ENCODE measurements around the gene PGPEP1. TPM values are rescaled to one million over a fixed set of nuclear protein-coding genes. Genes with fewer than 3 reads are reported as not detected.

The PGPEP1 gene
- polyA plus RNA-seq, 4 donors, result 29.1 to 77.9 (median 38.6) TPM

DNA sequence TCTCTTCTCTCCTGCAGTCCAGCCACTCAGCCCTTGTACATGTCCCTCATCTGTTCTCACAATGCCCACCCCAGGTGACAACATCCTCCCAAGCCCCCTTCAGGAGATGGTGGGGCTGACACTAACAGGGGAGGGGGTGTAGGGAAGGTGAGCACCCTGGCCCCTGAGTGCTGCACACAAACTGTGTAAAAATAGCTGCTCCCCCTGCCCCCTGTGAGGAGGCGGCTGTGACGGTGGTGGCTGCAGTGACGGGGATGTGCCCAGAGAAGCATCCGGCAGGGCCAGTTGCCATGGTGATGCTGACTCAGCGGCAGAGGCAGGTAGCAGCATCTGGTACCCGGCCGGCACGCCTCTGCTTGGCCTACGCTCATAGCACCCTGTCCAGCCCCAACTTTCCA lies 45.9 kb upstream of the PGPEP1 start:
- DNase-seq (peak in 1 of 2 donors; percentile 65), FAIRE-seq (no peak)
- Histone ChIP-seq H3K9me3 (ENCODE audit: control insufficient read depth in 2 of 2, insufficient read depth in 1 of 2, low read depth in 1 of 2, low read length in 1 of 2) (no peaks in the 10 kb centered on the region), H3K4me1 (ENCODE audit: control insufficient read depth in 3 of 3, insufficient read depth in 2 of 3, low read depth in 1 of 3, low read length in 2 of 3) (peaks cover 0 to 33% (median 0%) of the 10 kb centered on the region in 3 donors), H3K27ac (ENCODE audit: low read depth in 1 of 3, low read length in 2 of 3) (peak overlapping the region in 2 of 3 donors; percentile 94 to 99), H3K27me3 (ENCODE audit: control insufficient read depth in 3 of 3, insufficient read depth in 3 of 3, low read length in 3 of 3) (peaks cover 0 to 10% (median 0%) of the 10 kb centered on the region in 3 donors), H3K4me3 (ENCODE audit: low read depth in 1 of 3, low read length in 3 of 3) (no peak overlapping the region), H3K36me3 (ENCODE audit: control insufficient read depth in 3 of 3, insufficient read depth in 2 of 3, low read depth in 1 of 3, low read length in 3 of 3) (no peaks in the 10 kb centered on the region)
- 31 to 40% (median 37%) methylated on average over 9 of the region's 9 CpGs for WGBS, 3 donors

DNA sequence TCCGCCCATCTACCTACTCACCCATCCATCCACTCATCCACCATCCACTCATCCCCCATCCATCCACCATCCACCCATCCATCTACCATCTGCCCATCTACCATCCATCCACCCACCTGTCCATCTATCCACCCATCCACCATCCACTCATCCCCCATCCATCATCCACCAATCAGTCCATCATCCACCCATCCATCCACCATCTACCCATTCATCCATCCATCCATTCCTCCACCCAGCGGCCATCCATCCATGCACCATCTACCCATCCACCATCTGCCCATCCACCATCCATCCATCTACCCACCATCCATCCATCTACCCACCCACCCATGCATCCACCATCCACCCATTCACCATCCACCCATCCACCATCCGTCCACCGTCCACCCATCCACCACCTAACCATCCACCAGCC lies 45.4 kb upstream of the PGPEP1 start:
- H3K4me3 ChIP-seq (ENCODE audit: low read depth in 1 of 3, low read length in 3 of 3), result no peak overlapping the region
- no peaks in the 10 kb centered on the region for H3K9me3 ChIP-seq (ENCODE audit: control insufficient read depth in 2 of 2, insufficient read depth in 1 of 2, low read depth in 1 of 2, low read length in 1 of 2)
- no peaks in the 10 kb centered on the region for H3K36me3 ChIP-seq (ENCODE audit: control insufficient read depth in 3 of 3, insufficient read depth in 2 of 3, low read depth in 1 of 3, low read length in 3 of 3)
- H3K27ac ChIP-seq (ENCODE audit: low read depth in 1 of 3, low read length in 2 of 3), result no peak overlapping the region
- peaks cover 0 to 10% (median 0%) of the 10 kb centered on the region in 3 donors for H3K27me3 ChIP-seq (ENCODE audit: control insufficient read depth in 3 of 3, insufficient read depth in 3 of 3, low read length in 3 of 3)
- 81 to 98% (median 97%) methylated on average over 4 of the region's 4 CpGs for WGBS, 3 donors
- DNase-seq, result no peak
- no peak for FAIRE-seq
- peaks cover 0 to 33% (median 0%) of the 10 kb centered on the region in 3 donors for H3K4me1 ChIP-seq (ENCODE audit: control insufficient read depth in 3 of 3, insufficient read depth in 2 of 3, low read depth in 1 of 3, low read length in 2 of 3)

DNA sequence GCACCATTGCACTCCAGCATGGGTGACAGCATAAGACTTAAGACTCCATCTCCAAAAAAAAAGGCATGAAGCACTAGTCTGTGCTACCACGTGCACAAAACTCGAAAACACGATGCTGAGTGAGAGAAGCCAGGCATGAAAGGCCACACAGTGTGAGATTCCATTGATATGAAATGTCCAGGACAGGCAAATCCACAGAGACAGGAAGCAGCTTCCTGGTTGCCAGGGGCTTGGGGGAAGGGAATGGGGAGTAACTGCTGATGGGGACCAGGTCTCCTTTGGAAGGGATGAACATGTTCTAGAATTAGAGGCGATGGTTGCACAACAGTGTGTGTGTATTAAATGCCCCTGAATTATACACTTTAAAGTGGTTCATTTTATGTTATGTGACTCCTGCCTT lies 43.1 kb upstream of the PGPEP1 start:
- Histone ChIP-seq H3K9me3 (ENCODE audit: control insufficient read depth in 2 of 2, insufficient read depth in 1 of 2, low read depth in 1 of 2, low read length in 1 of 2) (no peaks in the 10 kb centered on the region), H3K4me1 (ENCODE audit: control insufficient read depth in 3 of 3, insufficient read depth in 2 of 3, low read depth in 1 of 3, low read length in 2 of 3) (peaks cover 0 to 18% (median 0%) of the 10 kb centered on the region in 3 donors), H3K27ac (ENCODE audit: low read depth in 1 of 3, low read length in 2 of 3) (no peak overlapping the region), H3K27me3 (ENCODE audit: control insufficient read depth in 3 of 3, insufficient read depth in 3 of 3, low read length in 3 of 3) (peaks cover 0 to 10% (median 0%) of the 10 kb centered on the region in 3 donors), H3K4me3 (ENCODE audit: low read depth in 1 of 3, low read length in 3 of 3) (no peak overlapping the region), H3K36me3 (ENCODE audit: control insufficient read depth in 3 of 3, insufficient read depth in 2 of 3, low read depth in 1 of 3, low read length in 3 of 3) (no peaks in the 10 kb centered on the region)
- WGBS, 3 donors, result 68 to 81% (median 80%) methylated on average over 4 of the region's 4 CpGs
- FAIRE-seq (no peak), DNase-seq (no peak)

DNA sequence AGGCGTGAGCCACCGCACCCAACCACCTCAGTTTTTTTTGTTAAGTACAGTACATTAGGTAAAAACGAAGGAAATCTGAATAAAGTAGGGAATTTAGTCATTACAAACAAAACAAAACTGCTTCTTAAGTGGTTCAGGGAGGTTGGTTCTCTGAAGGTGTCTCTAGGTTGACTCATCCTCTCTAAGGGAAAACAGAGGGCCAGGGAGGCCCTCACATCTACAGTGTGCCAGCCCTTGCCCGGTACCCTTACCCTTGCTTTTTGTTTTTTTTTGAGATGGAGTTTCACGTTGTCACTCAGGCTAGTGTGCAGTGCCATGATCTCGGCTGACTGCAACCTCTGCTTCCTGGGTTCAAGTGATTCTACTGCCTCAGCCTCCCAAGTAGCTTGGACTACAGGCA lies 41.8 kb upstream of the PGPEP1 start:
- Histone ChIP-seq H3K27me3 (ENCODE audit: control insufficient read depth in 3 of 3, insufficient read depth in 3 of 3, low read length in 3 of 3) (peaks cover 0 to 10% (median 0%) of the 10 kb centered on the region in 3 donors), H3K4me1 (ENCODE audit: control insufficient read depth in 3 of 3, insufficient read depth in 2 of 3, low read depth in 1 of 3, low read length in 2 of 3) (peaks cover 0 to 15% (median 2%) of the 10 kb centered on the region in 3 donors), H3K9me3 (ENCODE audit: control insufficient read depth in 2 of 2, insufficient read depth in 1 of 2, low read depth in 1 of 2, low read length in 1 of 2) (no peaks in the 10 kb centered on the region), H3K36me3 (ENCODE audit: control insufficient read depth in 3 of 3, insufficient read depth in 2 of 3, low read depth in 1 of 3, low read length in 3 of 3) (no peaks in the 10 kb centered on the region), H3K4me3 (ENCODE audit: low read depth in 1 of 3, low read length in 3 of 3) (no peak overlapping the region), H3K27ac (ENCODE audit: low read depth in 1 of 3, low read length in 2 of 3) (no peak overlapping the region)
- 72 to 81% (median 76%) methylated on average over 6 of the region's 6 CpGs for WGBS, 3 donors
- DNase-seq, result no peak
- no peak for FAIRE-seq

DNA sequence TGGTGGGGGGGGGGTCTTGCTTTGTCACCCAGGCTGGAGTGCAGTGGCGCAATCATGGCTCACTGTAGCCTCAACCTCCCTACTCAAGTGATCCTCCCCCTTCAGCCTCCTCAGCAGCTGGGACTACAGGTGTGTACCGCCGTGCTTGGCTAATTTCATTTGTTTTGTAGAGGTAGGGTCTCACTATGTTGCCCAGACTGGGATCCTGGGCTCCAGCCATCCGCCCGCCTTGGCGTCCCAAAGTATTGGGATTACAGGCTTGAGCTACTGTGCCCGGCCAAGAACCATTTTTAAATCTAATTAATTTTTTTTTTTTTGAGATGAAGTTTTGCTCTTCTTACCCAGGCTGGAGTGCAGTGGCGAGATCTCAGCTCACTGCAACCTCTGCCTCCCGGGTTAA lies 40.7 kb upstream of the PGPEP1 start:
- peaks cover 0 to 3% (median 0%) of the 10 kb centered on the region in 3 donors for H3K27me3 ChIP-seq (ENCODE audit: control insufficient read depth in 3 of 3, insufficient read depth in 3 of 3, low read length in 3 of 3)
- 90 to 92% (median 91%) methylated on average over 9 of the region's 9 CpGs for WGBS, 3 donors
- H3K4me1 ChIP-seq (ENCODE audit: control insufficient read depth in 3 of 3, insufficient read depth in 2 of 3, low read depth in 1 of 3, low read length in 2 of 3), result peaks cover 3 to 24% (median 3%) of the 10 kb centered on the region in 3 donors

DNA sequence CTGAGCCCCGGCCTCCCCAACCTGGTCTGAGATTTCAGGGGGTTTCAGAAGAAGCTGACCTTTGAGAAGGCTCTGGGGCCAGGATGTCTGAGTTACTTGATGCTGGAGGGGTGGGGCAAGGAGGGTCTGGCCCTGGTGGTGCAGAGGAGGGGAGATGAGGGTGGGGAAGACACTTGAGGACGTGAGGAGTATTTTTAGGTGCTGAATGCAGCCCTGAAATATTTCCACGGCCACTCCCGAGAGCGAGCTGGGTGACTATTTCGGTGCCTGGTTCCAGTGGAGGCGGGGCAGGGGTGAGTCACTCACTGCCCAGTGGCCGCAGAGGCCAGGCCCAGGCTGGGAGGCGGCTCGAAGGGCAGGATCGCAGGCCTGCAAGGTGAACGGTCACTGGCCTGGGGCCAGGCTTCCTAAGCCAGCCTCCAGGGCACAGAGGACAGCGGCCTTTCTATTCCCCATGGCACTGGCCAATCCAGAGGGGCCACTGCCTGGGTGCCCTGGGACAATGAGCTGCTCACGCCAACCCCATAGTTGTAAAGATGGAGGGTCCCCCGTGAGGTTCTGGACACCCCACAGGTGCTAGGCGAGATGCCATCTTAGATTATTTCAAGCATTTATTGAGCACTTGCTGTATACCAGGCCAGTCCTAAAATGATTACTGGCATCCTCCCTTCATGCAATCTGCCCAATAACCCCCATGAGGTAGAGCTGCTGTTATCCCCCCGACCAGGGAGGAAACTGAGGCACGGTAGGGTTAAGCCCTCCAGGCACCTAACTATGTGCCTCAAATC lies 39.3 kb upstream of the PGPEP1 start:
- H3K36me3 ChIP-seq (ENCODE audit: control insufficient read depth in 3 of 3, insufficient read depth in 2 of 3, low read depth in 1 of 3, low read length in 3 of 3), result peaks cover 0 to 11% (median 0%) of the 10 kb centered on the region in 3 donors
- FAIRE-seq (no peak), DNase-seq (peak in 1 of 2 donors; percentile 74)
- 48 to 60% (median 58%) methylated on average over 18 of the region's 18 CpGs for WGBS, 3 donors
- peaks cover 3 to 36% (median 11%) of the 10 kb centered on the region in 3 donors for H3K4me1 ChIP-seq (ENCODE audit: control insufficient read depth in 3 of 3, insufficient read depth in 2 of 3, low read depth in 1 of 3, low read length in 2 of 3)
- no peaks in the 10 kb centered on the region for H3K27me3 ChIP-seq (ENCODE audit: control insufficient read depth in 3 of 3, insufficient read depth in 3 of 3, low read length in 3 of 3)
- H3K27ac ChIP-seq (ENCODE audit: low read depth in 1 of 3, low read length in 2 of 3), result peak overlapping the region in 2 of 3 donors; percentile 66 to 78
- no peaks in the 10 kb centered on the region for H3K9me3 ChIP-seq (ENCODE audit: control insufficient read depth in 2 of 2, insufficient read depth in 1 of 2, low read depth in 1 of 2, low read length in 1 of 2)
- no peak overlapping the region for H3K4me3 ChIP-seq (ENCODE audit: low read depth in 1 of 3, low read length in 3 of 3)

More for the DNA sequence above, 40.7 kb upstream of the PGPEP1 start:
- H3K4me3 ChIP-seq (ENCODE audit: low read depth in 1 of 3, low read length in 3 of 3), result no peak overlapping the region
- DNase-seq, result no peak
- no peak for FAIRE-seq
- no peaks in the 10 kb centered on the region for H3K9me3 ChIP-seq (ENCODE audit: control insufficient read depth in 2 of 2, insufficient read depth in 1 of 2, low read depth in 1 of 2, low read length in 1 of 2)
- no peaks in the 10 kb centered on the region for H3K36me3 ChIP-seq (ENCODE audit: control insufficient read depth in 3 of 3, insufficient read depth in 2 of 3, low read depth in 1 of 3, low read length in 3 of 3)
- H3K27ac ChIP-seq (ENCODE audit: low read depth in 1 of 3, low read length in 2 of 3), result no peak overlapping the region

DNA sequence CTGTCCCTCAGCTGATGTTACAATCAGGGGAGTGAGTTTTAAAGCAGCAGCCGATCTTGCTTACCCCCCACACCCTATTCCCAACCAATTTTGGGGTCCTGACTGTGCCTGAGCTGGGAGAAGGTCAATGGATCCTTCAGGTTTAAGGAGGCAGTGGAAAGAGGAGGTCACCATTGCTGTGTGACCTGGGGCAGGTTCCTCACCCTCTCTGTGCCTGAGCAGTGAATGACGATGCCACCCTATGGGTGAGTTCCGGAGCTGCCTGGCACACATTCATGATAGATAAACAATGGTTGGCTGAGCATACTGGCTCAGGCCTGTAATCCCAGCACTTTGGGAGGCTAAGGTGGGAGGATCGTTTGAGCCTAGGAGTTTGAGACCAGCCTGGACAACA lies 38.7 kb upstream of the PGPEP1 start:
- WGBS, 3 donors, result 50 to 77% (median 59%) methylated on average over 4 of the region's 4 CpGs
- no peak for FAIRE-seq
- no peak overlapping the region for H3K4me3 ChIP-seq (ENCODE audit: low read depth in 1 of 3, low read length in 3 of 3)
- H3K27ac ChIP-seq (ENCODE audit: low read depth in 1 of 3, low read length in 2 of 3), result peak overlapping the region in 2 of 3 donors; percentile 59 to 66
- peaks cover 0 to 17% (median 0%) of the 10 kb centered on the region in 3 donors for H3K36me3 ChIP-seq (ENCODE audit: control insufficient read depth in 3 of 3, insufficient read depth in 2 of 3, low read depth in 1 of 3, low read length in 3 of 3)
- peaks cover 3 to 36% (median 12%) of the 10 kb centered on the region in 3 donors for H3K4me1 ChIP-seq (ENCODE audit: control insufficient read depth in 3 of 3, insufficient read depth in 2 of 3, low read depth in 1 of 3, low read length in 2 of 3)
- H3K27me3 ChIP-seq (ENCODE audit: control insufficient read depth in 3 of 3, insufficient read depth in 3 of 3, low read length in 3 of 3), result no peaks in the 10 kb centered on the region
- DNase-seq, result no peak
- no peaks in the 10 kb centered on the region for H3K9me3 ChIP-seq (ENCODE audit: control insufficient read depth in 2 of 2, insufficient read depth in 1 of 2, low read depth in 1 of 2, low read length in 1 of 2)

DNA sequence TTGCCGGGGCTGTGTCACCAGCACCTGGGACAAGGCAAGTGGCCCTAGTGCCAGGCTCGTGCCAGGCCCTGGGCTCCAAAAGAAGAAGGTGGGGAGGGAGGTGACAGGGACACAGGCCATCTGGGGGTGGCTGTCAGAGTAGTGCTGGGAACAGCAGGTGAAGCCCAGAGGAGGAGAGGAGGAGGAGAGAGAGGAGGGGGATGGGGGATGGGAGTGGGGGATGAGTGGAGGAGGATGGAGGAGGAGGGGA lies 36.3 kb upstream of the PGPEP1 start:
- no peak for FAIRE-seq
- peaks cover 3 to 36% (median 12%) of the 10 kb centered on the region in 3 donors for H3K4me1 ChIP-seq (ENCODE audit: control insufficient read depth in 3 of 3, insufficient read depth in 2 of 3, low read depth in 1 of 3, low read length in 2 of 3)
- DNase-seq, result no peak

More for the DNA sequence above, 36.3 kb upstream of the PGPEP1 start:
- H3K27me3 ChIP-seq (ENCODE audit: control insufficient read depth in 3 of 3, insufficient read depth in 3 of 3, low read length in 3 of 3), result no peaks in the 10 kb centered on the region
- H3K4me3 ChIP-seq (ENCODE audit: low read depth in 1 of 3, low read length in 3 of 3), result peak overlapping the region in 2 of 3 donors; percentile 31 to 45
- peaks cover 0 to 41% (median 0%) of the 10 kb centered on the region in 3 donors for H3K36me3 ChIP-seq (ENCODE audit: control insufficient read depth in 3 of 3, insufficient read depth in 2 of 3, low read depth in 1 of 3, low read length in 3 of 3)
- H3K9me3 ChIP-seq (ENCODE audit: control insufficient read depth in 2 of 2, insufficient read depth in 1 of 2, low read depth in 1 of 2, low read length in 1 of 2), result no peaks in the 10 kb centered on the region
- H3K27ac ChIP-seq (ENCODE audit: low read depth in 1 of 3, low read length in 2 of 3), result peak overlapping the region; percentile 79 to 100 (median 97)
- WGBS, 3 donors, result 5 to 15% (median 7%) methylated on average over 2 of the region's 2 CpGs

Measured in small intestine (tissue), 7 donors.